Neural progenitor cell (in vitro differentiated cells): ENCODE data around the gene PGGT1B. TPM values are rescaled to one million over a fixed set of nuclear protein-coding genes. Genes with fewer than 3 reads are reported as not detected.

ENCODE experiments used
- DNase-seq: peaks from one replicate; pipeline ENCODE4 v3.0.0-alpha.2; 2016; ENCODE audit warnings: low spot score
- H2AFZ ChIP-seq: fragments of 200-600 bp; sonication (generic); replicated peaks from 2 replicates; pipeline ENCODE4 v1.6.1; 2016; ENCODE audit warnings: antibody characterized with exemption
- H3F3A ChIP-seq: fragments of 200-600 bp; sonication (generic); 2 replicates; pipeline ENCODE4 v1.6.1; 2016; ENCODE audit warnings: antibody characterized with exemption, low read depth
- H3K27ac ChIP-seq: fragments of 200-600 bp; sonication (generic); 2 replicates; pipeline ENCODE4 v1.5.1; 2016; ENCODE audit warnings: mild to moderate bottlenecking
- H3K27me3 ChIP-seq: fragments of 200-600 bp; sonication (generic); 2 replicates; pipeline ENCODE4 v1.6.1; 2016; ENCODE audit warnings: mild to moderate bottlenecking, moderate library complexity
- H3K36me3 ChIP-seq: fragments of 200-600 bp; sonication (generic); 2 replicates; pipeline ENCODE4 v1.5.1; 2016
- H3K4me1 ChIP-seq: fragments of 200-600 bp; sonication (generic); 2 replicates; pipeline ENCODE4 v1.6.1; 2016; ENCODE audit warnings: mixed run types
- H3K4me2 ChIP-seq: fragments of 200-600 bp; sonication (generic); 2 replicates; pipeline ENCODE4 v1.6.1; 2016
- H3K4me3 ChIP-seq: fragments of 200-600 bp; sonication (generic); 2 replicates; pipeline ENCODE4 v1.5.1; 2016
- H3K79me2 ChIP-seq: fragments of 200-600 bp; sonication (generic); 2 replicates; pipeline ENCODE4 v1.6.1; 2016; ENCODE audit warnings: low read depth
- H3K9ac ChIP-seq: fragments of 200-600 bp; sonication (generic); 2 replicates; pipeline ENCODE4 v1.6.1; 2016
- H3K9me3 ChIP-seq: fragments of 200-600 bp; sonication (generic); 2 replicates; pipeline ENCODE4 v1.5.1; 2016; ENCODE audit warnings: low read depth
- H4K20me1 ChIP-seq: fragments of 200-600 bp; sonication (generic); 2 replicates; pipeline ENCODE4 v1.6.1; 2016; ENCODE audit warnings: low read depth
- H3K27ac Mint-ChIP-seq: 3 replicates; pipeline ENCODE4 v1.8.0; 2021; ENCODE audit warnings: mixed read lengths
- H3K27me3 Mint-ChIP-seq: 2 replicates; pipeline ENCODE4 v1.8.0; 2022; ENCODE audit warnings: low read depth, mild to moderate bottlenecking, inconsistent platforms, moderate library complexity, mixed read lengths; ENCODE audit not compliant: insufficient read depth
- H3K36me3 Mint-ChIP-seq: 3 replicates; pipeline ENCODE4 v1.8.0; 2021; ENCODE audit warnings: mixed read lengths
- H3K4me1 Mint-ChIP-seq: 3 replicates; pipeline ENCODE4 v1.8.0; 2021; ENCODE audit warnings: mixed read lengths
- H3K4me3 Mint-ChIP-seq: 3 replicates; pipeline ENCODE4 v1.8.0; 2021; ENCODE audit warnings: mild to moderate bottlenecking, moderate library complexity, mixed read lengths
- H3K9me3 Mint-ChIP-seq: 3 replicates; pipeline ENCODE4 v1.8.0; 2020; ENCODE audit warnings: mixed read lengths
- CTCF ChIP-seq: fragments of 200-600 bp; sonication (generic); IDR thresholded peaks from 2 replicates; pipeline ENCODE4 v1.5.1; 2017; ENCODE audit warnings: antibody characterized with exemption, mild to moderate bottlenecking
- EZH2 ChIP-seq: fragments of 200-600 bp; sonication (generic); IDR thresholded peaks from 2 replicates; pipeline ENCODE4 v1.6.1; 2017; ENCODE audit warnings: antibody characterized with exemption, mild to moderate bottlenecking, moderate library complexity
- EZH2phosphoT487 ChIP-seq: fragments of 200-600 bp; sonication (generic); IDR thresholded peaks from 2 replicates; pipeline ENCODE4 v1.6.1; 2017; ENCODE audit warnings: antibody characterized with exemption
- total RNA-seq: library from RNA; depleted of rRNA; stranded (reverse); fragments of >200 nt; gene quantifications from 2 replicates; pipeline ENCODE4 v1.2.3, GENCODE V29; 2015; ENCODE audit warnings: low replicate concordance

The PGGT1B gene
- total RNA-seq, 1 donor from 2014 or later = 20.6 TPM

GRCh38 chr5:115243412-115243811 is 19.3 kb downstream of the PGGT1B start:
- Histone ChIP-seq H2AFZ (no peak overlapping the region), H3F3A (peaks cover 2% of the 10 kb centered on the region), H3K9me3 (no peaks in the 10 kb centered on the region), H3K9ac (no peak overlapping the region), H3K27me3 (no peaks in the 10 kb centered on the region), H3K4me3 (no peak overlapping the region), H3K4me1 (no peaks in the 10 kb centered on the region), H3K27ac (no peak overlapping the region), H4K20me1 (peaks cover 13% of the 10 kb centered on the region), H3K79me2 (peaks cover 12% of the 10 kb centered on the region), H3K36me3 (no peaks in the 10 kb centered on the region), H3K4me2 (no peak overlapping the region)
- Mint-ChIP-seq H3K4me3 (no peak overlapping the region), H3K4me1 (no peaks in the 10 kb centered on the region), H3K27ac (no peak overlapping the region), H3K27me3 (no peaks in the 10 kb centered on the region), H3K9me3 (no peaks in the 10 kb centered on the region), H3K36me3 (peaks cover 8% of the 10 kb centered on the region)
- TF ChIP-seq EZH2phosphoT487 (no peak), CTCF (no peak), EZH2 (no peak)
- no peak for DNase-seq

GRCh38 chr5:115241881-115242642 is 20.6 kb downstream of the PGGT1B start:
- Mint-ChIP-seq H3K4me3 (no peak overlapping the region), H3K4me1 (no peaks in the 10 kb centered on the region), H3K27me3 (no peaks in the 10 kb centered on the region), H3K36me3 (peaks cover 11% of the 10 kb centered on the region), H3K27ac (no peak overlapping the region), H3K9me3 (no peaks in the 10 kb centered on the region)
- Histone ChIP-seq H3K9me3 (no peaks in the 10 kb centered on the region), H3K79me2 (peaks cover 12% of the 10 kb centered on the region), H4K20me1 (peaks cover 13% of the 10 kb centered on the region), H3K9ac (no peak overlapping the region), H3K27ac (no peak overlapping the region), H3K4me3 (no peak overlapping the region), H3K27me3 (no peaks in the 10 kb centered on the region), H3K4me2 (no peak overlapping the region), H3K36me3 (no peaks in the 10 kb centered on the region), H3F3A (no peaks in the 10 kb centered on the region), H3K4me1 (peaks cover 10% of the 10 kb centered on the region), H2AFZ (no peak overlapping the region)
- DNase-seq = no peak
- no peak for TF ChIP-seq EZH2
- no peak for TF ChIP-seq CTCF
- TF ChIP-seq EZH2phosphoT487 = no peak

- H3K9me3 Mint-ChIP-seq = no peaks in the 10 kb centered on the region
- H3K4me1 Mint-ChIP-seq = no peaks in the 10 kb centered on the region
- H3K79me2 ChIP-seq = no peaks in the 10 kb centered on the region
- no peak overlapping the region for H3K27ac Mint-ChIP-seq
- TF ChIP-seq EZH2phosphoT487 (no peak), EZH2 (no peak), CTCF (no peak)
- H3K27ac ChIP-seq = peak overlapping the region; percentile 27
- no peaks in the 10 kb centered on the region for H3K9me3 ChIP-seq
- H3K36me3 ChIP-seq = peaks cover 13% of the 10 kb centered on the region
- H3K27me3 ChIP-seq = no peaks in the 10 kb centered on the region
- peaks cover 14% of the 10 kb centered on the region for H3K4me1 ChIP-seq
- H3K4me3 ChIP-seq = no peak overlapping the region
- peak overlapping the region; percentile 56 for H3K4me2 ChIP-seq
- DNase-seq = no peak
- H3K36me3 Mint-ChIP-seq = peaks cover 11% of the 10 kb centered on the region
- no peak overlapping the region for H3K4me3 Mint-ChIP-seq
- H4K20me1 ChIP-seq = no peaks in the 10 kb centered on the region
- H3K27me3 Mint-ChIP-seq = no peaks in the 10 kb centered on the region
- no peak overlapping the region for H2AFZ ChIP-seq
- no peak overlapping the region for H3K9ac ChIP-seq
- no peaks in the 10 kb centered on the region for H3F3A ChIP-seq
Observed at GRCh38 chr5:115237066-115237465, 25.6 kb downstream of the PGGT1B start.
